ENCODE data around the gene ANKRD42. TPM values are rescaled to one million over a fixed set of nuclear protein-coding genes. Genes with fewer than 3 reads are reported as not detected.

The ANKRD42 gene
- total and polyA plus RNA-seq, 11 donors: 2.0 to 9.1 (median 6.0) TPM

DNA sequence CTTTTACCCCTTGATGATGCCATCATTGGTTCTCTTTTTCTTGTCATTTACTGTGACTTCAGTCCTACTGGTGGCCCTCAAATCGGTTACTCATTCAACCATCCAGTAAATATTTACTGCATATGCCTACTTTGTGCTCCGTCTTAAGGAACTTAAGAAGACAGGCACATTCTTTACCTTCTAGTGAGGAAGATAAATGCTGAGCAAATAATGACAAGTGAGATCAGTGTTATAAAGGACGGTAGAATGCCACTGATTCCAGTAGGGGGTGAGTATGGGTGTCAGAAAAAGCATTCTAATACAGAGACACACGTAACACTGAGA is 1.6 kb downstream of the ANKRD42 start:
- H3K27ac ChIP-seq: peak overlapping the region in 11 of 12 donors; percentile 74 to 96 (median 89)
- no peak for ATAC-seq

DNA sequence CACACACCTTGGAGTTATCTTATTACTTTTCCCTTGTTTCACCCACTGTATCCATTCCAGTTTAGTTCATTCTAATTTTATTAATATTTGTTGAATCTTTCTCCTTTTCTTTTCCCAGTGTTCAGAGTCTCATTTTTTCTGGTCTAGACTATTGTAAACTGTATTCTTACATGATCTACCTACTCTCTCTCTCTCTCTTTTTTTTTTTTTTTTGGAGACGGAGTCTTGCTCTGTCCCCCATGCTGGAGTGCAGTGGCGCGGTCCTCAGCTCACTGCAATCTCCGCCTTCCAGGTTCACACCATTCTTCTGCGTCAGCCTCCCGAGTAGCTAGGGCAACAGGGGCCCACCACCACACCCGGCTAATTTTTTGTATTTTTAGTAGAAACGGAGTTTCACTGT is 2.1 kb downstream of the ANKRD42 start:
- Histone ChIP-seq H3K4me3 (peak overlapping the region in 2 of 12 donors; percentile 87 to 97), H3K9me3 (no peaks in the 10 kb centered on the region), H3K27me3 (no peaks in the 10 kb centered on the region), H3K4me1 (peaks cover 0 to 40% (median 24%) of the 10 kb centered on the region in 12 donors), H3K27ac (peak overlapping the region in 1 of 12 donors; percentile 93), H3K36me3 (peaks cover 0 to 41% (median 25%) of the 10 kb centered on the region in 9 donors)
- 95 to 99% (median 97%) methylated on average over 8 of the region's 8 CpGs for WGBS, 4 donors
- ATAC-seq (no peak), DNase-seq (no peak)
- TF ChIP-seq, protein P1, sequence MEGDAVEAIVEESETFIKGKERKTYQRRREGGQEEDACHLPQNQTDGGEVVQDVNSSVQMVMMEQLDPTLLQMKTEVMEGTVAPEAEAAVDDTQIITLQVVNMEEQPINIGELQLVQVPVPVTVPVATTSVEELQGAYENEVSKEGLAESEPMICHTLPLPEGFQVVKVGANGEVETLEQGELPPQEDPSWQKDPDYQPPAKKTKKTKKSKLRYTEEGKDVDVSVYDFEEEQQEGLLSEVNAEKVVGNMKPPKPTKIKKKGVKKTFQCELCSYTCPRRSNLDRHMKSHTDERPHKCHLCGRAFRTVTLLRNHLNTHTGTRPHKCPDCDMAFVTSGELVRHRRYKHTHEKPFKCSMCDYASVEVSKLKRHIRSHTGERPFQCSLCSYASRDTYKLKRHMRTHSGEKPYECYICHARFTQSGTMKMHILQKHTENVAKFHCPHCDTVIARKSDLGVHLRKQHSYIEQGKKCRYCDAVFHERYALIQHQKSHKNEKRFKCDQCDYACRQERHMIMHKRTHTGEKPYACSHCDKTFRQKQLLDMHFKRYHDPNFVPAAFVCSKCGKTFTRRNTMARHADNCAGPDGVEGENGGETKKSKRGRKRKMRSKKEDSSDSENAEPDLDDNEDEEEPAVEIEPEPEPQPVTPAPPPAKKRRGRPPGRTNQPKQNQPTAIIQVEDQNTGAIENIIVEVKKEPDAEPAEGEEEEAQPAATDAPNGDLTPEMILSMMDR (IDR thresholded peaks at IDR 0.05): no peak
- no peak for TF ChIP-seq POLR2A (IDR thresholded peaks at IDR 0.05)
- intact Hi-C loops (cut with DNase I): loop anchor here in 4 of 10 donors (10.0 kb wide), 2 partner anchors 121 to 291 kb away; partner anchors contain the start of genes DDIAS (in 3 of the 4), PRCP (in 3 of the 4) and RAB30 (in 1 of the 4)

More for the DNA sequence above, 1.6 kb downstream of the ANKRD42 start:
- Histone ChIP-seq H3K36me3 (peaks cover 0 to 41% (median 31%) of the 10 kb centered on the region in 9 donors), H3K27me3 (no peaks in the 10 kb centered on the region), H3K9me3 (no peaks in the 10 kb centered on the region), H3K4me3 (peak overlapping the region in 11 of 12 donors; percentile 49 to 97 (median 84)), H3K4me1 (peaks cover 0 to 40% (median 24%) of the 10 kb centered on the region in 12 donors)
- intact Hi-C loops (cut with DNase I): loop anchor here in 4 of 10 donors (10.0 kb wide), 2 partner anchors 120 to 290 kb away; partner anchors contain the start of genes DDIAS (in 3 of the 4), PRCP (in 3 of the 4) and RAB30 (in 1 of the 4)
- 65 to 71% (median 70%) methylated on average over 4 of the region's 4 CpGs for WGBS, 4 donors
- TF ChIP-seq, protein P1 (IDR thresholded peaks at IDR 0.05): no peak
- TF ChIP-seq POLR2A (IDR thresholded peaks at IDR 0.05): no peak
- DNase-seq: no peak

DNA sequence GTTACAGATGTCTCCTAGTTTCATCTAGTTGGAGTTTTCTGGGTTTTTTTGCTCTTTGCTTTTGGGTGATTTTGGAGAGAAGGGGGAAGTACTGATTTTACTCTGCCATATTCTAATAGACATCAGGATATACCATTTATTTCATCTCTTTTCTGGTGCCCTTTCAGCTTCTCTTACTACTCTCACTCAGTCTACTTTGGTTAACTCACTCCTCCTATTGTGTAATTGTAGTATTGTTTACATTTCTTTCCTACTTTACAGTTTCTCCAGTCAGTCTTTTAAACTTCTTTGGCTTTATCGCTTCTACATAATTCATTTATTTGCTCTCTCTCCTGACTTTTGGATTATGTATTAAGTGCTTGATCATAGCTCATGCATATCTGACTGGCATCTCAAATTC is 6.5 kb downstream of the ANKRD42 start:
- Histone ChIP-seq H3K27ac (no peak overlapping the region), H3K4me1 (peaks cover 0 to 20% (median 7%) of the 10 kb centered on the region in 12 donors), H3K4me3 (no peak overlapping the region), H3K27me3 (no peaks in the 10 kb centered on the region), H3K9me3 (peaks cover 0 to 5% (median 0%) of the 10 kb centered on the region in 12 donors), H3K36me3 (peaks cover 0 to 37% (median 9%) of the 10 kb centered on the region in 9 donors)
- DNase-seq (no peak), ATAC-seq (no peak)
- intact Hi-C loops (cut with DNase I): no loop called here
- WGBS, 4 donors: 95 to 100% (median 99%) methylated on average over 1 of the region's 1 CpG
- TF ChIP-seq POLR2A (IDR thresholded peaks at IDR 0.05): no peak
- TF ChIP-seq, protein P1 (IDR thresholded peaks at IDR 0.05): no peak

DNA sequence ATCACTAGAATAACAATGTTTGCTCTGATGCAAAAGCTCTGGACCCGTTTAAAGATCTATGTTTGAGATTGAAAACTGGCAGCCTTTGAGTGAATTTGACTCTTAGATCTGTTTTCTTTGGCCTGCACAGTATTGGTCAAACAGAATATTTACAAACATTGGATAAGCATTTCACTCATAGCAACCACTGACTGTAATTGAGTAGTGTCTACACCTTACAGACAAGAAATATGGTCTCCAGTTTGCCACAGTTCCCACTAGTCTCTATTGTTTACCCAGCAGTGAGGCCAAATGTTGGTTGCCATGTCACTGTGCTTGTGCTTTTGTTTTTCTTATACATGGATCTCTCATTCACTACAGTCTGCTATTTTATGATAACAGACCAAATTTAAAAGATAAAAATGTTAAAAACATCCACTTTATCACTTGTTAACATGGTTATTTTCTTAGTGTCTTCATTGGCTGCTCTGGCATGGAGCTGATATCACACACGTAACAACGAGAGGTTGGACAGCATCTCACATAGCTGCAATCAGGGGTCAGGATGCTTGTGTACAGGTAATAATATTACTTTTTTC is 12.2 kb downstream of the ANKRD42 start:
- TF ChIP-seq, protein P1 (IDR thresholded peaks at IDR 0.05): no peak
- TF ChIP-seq POLR2A (IDR thresholded peaks at IDR 0.05): no peak
- peaks cover 0 to 5% (median 0%) of the 10 kb centered on the region in 12 donors for H3K9me3 ChIP-seq
- no peaks in the 10 kb centered on the region for H3K27me3 ChIP-seq
- H3K4me3 ChIP-seq: no peak overlapping the region
- intact Hi-C loops (cut with DNase I): no loop called here
- no peaks in the 10 kb centered on the region for H3K4me1 ChIP-seq
- peaks cover 0 to 49% (median 16%) of the 10 kb centered on the region in 9 donors for H3K36me3 ChIP-seq
- 89 to 90% (median 90%) methylated on average over 3 of the region's 3 CpGs for WGBS, 4 donors
- no peak overlapping the region for H3K27ac ChIP-seq
- DNase-seq (no peak), ATAC-seq (no peak)

All from heart left ventricle (tissue), 16 donors.